ENCODE data around the gene CCDC69.
"Not testable (repeated sequence)": the region's sequence is repeated elsewhere in the genome, so short reads cannot be mapped to it uniquely, and the experiment has no call there.

Gene CCDC69

DNA sequence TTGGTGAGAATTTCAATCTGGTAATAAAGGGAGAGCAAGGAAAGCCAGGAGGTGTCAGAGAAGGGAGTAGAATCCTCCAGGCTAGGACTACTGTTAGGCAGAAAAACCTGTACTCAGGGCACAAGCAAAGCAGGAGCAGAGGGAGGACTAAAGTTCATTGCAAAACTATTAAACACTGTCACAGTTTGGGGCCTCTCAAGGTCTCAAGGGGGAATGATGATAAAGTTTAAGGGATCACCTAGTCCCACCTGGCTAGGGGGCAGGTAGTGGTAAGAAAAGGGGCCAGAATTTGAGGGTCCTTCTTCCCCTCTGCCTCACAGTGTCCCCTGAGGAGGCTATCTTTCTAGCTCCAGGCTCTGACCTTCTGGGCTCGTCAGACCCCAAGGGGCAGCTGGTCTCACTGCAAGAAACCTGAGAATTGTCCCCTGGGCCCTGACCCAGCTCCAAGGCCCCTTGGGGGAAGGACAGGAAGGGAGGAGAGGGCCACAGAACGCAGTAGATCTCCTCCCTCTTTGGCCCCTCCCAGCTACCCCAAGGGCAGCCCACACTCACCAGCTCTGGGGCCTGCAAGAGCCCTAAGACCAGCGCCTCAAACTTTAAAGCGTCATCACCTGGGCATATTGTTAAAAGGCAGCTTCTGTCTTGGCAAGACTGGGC is 974 bp downstream of the CCDC69 start:
- no peak for DNase-seq (ENCODE audit: low read depth in 2 of 2, low spot score in 1 of 2)

DNA sequence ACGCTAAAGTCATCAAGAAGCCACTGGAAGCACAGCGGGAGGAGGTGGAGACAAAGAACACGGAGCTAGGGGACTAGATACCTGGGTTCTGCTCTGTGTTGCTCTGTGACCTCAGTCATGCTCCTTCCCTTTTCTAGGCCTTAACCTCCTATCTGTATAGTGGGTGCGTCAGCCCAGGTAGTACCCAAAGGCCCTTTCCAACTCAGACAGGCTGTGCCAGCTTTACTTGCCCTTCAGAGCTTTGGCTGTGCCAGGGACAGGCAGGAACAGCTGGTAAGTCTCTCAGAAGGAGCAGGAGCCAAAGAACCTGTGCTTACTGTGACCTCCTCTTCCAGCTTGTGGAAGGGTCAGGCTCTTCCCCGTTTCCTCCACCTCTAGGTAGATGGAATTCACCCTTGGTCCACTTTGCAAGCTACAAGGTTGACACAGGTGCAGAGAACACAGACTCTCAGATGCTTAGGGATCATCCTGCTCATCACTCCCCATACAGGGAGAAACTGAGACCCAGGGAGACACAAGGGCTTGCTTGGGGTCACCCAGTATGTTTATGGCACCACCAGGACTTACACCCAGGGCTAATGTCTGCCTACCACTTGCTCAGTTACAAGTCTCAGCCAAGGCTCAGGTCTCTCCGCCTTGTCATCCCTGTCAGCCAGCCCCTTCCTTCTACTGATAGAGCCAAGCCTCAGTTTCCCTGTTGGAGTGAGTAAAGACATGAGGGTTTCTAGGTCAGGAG is 1.7 kb downstream of the CCDC69 start:
- no peak for DNase-seq (ENCODE audit: low read depth in 2 of 2, low spot score in 1 of 2)

DNA sequence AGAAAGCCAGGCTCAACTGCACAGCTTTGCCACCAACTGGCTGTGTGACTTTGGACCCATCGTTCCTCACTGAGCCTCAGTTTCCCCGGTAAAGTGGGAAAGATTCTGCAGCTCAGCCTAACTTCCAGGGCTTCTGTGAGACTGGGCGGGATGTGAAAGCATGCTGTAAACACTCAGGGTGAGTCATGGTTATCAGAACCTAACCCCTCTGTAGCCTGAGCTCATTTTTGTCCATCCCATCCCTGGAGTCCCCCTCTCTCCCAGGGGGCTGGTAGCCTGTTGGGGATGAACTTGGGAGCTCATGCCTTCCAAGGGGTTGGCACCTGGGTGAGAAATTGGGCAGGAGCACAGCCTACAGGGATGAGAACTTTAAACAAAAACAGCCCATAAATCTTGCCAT is 2.3 kb downstream of the CCDC69 start:
- no peak for DNase-seq (ENCODE audit: low read depth in 2 of 2, low spot score in 1 of 2)

DNA sequence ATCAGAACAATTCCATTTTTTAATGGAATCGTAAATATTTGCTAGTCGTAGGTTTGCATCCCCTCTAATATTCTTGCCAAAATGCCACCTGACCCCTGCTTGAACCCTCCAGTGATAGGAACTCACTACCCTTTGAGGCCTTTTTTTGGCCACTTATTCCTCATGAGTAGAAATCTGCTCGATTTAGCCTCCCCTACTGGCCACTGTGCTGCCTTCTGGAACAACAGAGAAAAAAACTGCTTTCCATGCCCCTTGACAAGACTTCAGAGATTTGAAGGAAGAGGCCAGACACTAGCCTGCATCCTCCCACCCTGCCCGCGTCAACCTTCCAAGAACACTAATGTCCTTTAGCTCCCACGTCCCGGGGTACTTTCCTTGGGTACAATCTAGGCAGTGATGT is 4.1 kb downstream of the CCDC69 start:
- no peak for DNase-seq (ENCODE audit: low read depth in 2 of 2, low spot score in 1 of 2)

DNA sequence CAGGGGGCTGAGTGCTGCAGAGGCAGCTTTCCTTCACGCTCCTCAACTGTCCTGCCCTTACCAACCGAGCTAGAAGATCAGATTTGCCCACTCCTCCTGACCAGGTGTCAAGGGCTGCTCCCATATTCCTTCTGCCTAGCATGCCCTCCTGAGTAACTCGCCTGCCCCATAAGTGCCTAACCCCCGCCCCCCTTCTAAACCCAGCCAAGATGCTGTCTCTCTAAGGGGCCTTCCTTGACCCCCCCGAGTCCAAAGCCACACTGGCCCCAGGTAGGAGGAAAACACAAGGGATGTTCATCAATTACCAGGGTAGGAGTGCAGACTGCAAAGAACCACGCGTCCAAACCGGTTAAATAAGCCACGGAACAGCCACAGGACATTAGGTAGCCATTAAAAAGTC is 4.8 kb downstream of the CCDC69 start:
- DNase-seq (ENCODE audit: low read depth in 2 of 2, low spot score in 1 of 2) = no peak

DNA sequence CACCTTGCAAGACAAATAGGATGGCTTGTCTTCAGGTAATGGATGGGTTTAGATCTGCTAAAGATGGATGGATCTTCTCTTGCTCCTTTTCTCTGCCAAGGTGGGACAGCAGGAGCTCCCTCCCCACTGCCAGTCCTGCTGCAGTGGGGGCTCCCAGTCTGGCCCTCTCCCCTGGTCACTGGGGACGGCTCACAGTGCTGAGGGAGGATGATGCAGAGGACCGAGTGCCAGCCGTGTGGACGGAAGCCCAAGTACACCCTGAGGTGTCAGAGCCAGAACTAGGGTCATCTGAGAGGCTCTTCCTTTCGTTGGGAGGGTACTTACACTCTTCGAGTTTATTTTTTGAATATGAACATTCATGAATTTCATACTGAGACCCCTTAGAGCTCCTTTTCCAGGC is 5.7 kb downstream of the CCDC69 start:
- no peak for DNase-seq (ENCODE audit: low read depth in 2 of 2, low spot score in 1 of 2)

DNA sequence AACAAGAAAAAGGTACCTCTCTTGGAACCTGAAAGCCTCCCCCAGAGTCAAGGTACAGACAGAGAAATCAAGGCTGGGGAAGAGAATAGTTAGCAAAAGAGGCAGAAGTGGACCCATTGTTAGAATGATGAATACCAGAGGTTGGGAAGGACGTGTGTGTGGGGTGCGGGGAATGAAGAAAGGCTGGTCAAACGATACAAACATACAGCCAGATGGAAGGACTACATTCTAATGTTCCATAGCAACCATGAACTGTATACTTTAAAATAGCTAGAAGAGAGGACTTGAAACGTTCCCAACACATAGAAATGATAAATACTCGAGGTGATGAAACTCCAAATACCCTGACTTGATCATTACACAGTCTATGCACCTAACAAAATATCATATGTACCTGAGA is 7.1 kb downstream of the CCDC69 start:
- DNase-seq (ENCODE audit: low read depth in 2 of 2, low spot score in 1 of 2) = no peak

DNA sequence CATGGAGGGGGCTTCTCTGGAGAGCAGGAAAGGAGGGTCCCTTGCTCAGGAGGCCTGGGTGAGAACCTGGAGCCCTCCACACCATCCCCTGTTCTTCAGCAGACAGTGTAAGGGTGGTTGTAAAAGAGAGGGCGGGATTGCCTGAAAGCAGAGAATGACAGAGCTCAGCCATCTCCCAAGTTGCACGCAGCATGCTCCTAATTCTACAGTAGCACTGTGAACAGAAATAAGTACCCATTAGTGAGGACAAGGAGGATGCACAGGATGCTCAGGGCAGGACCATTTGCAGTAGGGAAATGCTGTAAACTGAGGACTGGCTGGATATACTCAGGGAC is 8.4 kb downstream of the CCDC69 start:
- DNase-seq (ENCODE audit: low read depth in 2 of 2, low spot score in 1 of 2) = no peak

DNA sequence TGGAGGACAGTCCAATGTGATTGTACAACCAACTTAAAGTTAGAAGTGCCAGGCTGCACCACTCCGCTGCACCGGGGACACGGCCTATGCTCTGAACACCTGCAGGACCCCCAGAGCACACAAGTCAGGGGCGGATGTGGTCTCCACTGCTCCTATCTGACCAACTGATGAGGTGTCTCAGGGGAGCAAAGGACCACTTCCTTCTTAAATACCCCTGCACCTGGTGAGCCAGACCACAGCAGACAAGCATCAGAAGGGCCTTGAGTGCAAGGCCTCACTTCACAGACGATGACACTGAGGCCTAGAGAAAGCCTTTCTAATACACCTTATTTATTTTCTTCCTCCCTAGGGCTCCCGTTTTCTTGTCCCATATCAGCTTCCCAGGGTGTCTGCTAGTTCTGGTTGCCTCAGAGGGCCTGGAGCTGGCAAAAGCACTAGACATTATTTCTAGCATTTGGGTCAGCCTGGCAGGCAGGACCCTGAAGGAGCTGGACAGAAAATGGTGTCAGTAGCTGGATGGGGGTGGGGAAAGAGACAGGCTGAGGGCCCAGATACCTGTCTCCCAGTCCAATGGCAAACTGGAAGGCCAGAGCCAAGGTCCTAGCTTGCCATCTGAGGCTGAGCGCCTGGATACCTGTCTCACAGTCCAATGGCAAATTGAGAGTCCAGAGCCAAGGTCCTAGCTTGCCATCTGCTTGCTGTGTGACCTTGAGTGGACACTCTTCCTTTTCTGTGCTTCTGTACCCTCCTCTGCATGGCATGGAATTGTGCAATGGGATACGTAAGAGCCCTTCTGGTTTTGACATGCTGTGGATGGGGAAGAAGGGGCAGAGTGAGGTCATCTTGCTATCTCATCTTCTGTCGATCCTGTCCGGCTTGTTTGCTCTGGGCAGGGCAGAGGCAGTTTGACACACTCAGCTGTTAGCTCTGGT is 9.0 kb downstream of the CCDC69 start:
- DNase-seq (ENCODE audit: low read depth in 2 of 2, low spot score in 1 of 2) = no peak

DNA sequence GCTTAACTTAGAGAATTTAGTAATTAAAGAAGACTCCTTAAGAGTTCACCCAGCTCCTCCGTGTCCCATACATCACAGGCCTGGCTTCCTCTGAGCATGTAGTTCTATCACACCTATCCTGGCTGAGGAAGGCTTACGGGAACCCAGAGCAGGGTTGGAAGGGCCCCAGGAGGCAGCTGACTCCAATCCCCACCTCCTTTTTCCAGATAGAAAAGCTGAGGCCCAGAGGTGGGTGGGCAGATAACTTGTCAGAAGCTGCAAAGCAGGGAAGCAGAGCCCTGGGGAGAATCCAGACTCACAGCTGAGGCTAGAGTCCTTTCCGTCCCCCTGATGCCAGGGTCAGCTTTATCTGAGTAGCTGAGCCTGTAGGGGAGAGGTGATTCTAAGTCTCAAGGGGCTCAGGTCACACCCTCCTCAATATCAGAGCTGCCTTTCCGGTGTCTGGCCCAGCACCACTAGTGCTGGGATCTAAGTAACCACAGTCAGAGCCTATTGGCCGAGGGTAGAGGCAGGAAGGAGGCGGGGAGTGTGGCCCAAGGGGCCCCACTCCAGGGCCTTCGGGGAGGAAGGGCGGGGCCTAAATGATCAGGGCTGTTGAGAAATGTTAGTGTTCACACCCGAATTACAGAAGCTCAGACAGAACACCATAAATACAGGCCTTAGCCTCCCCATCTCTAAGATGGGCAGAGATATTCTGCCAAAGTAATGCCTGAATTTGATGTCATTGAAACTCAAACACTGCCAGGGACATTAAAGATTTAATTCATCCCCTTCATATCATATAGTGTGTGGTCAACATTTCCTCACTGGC is 9.9 kb downstream of the CCDC69 start:
- peak; percentile 40 to 72 for DNase-seq (ENCODE audit: low read depth in 2 of 2, low spot score in 1 of 2)

DNA sequence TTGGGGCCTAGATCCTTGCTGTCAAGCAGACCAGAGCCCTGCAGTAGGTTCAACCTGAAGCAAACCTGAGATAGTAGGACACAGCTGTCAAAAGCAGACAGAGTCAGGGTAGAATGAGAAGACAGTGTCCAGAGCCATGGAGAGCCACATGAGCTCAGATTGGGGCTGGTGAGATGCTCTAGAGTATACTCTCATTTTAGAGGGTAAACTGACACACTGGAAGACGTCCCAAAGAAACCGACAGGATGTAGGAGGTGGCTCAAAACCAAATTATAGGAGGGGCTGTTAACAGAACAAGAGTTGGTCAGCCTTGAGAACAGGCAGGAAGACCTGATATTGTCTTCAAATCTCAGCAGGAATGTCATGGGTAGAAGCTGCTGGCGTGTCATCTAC is 11.5 kb downstream of the CCDC69 start:
- no peak for DNase-seq (ENCODE audit: low read depth in 2 of 2, low spot score in 1 of 2)

DNA sequence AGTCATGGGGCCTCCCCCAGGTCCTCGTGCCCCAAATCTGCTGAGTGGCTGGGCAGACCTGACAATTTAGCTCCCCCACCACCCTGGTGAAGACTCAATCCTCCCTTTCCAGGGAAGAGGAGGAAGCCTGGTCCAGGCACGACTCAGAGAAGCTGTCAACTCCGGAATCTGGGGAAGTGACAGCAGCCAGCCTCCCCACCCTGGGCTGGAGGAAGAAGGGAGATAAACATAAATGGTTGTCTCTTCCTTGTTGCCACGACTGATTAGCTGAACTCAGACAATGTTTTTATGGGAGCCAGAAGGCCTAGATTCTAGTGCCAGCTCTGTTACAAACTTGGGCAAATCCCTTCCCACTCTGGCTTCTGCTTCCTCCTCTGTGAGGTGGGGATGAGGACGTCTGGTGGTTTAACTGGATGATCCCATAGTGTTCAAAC is 15.4 kb downstream of the CCDC69 start:
- no peak for DNase-seq (ENCODE audit: low read depth in 2 of 2, low spot score in 1 of 2)

DNA sequence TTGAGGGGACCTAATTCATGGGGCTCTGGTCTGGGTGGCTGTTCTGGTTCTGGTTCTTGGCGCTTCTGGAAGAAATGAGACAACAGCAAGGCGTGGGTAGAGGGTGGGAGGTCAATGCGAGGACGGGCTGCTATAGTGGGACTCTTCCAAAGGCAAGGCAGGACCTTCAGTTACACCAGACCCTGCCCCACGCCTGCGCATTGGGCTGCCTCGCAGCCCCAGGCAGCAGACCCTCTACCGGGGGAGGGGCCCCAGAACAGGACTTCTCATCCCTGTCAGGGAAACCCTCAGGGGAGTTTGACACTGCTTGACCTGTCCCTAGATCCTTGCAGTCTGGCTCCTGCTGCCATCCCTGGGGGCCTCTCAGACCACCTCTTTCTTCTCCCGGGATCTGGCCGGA is 18.5 kb downstream of the CCDC69 start:
- DNase-seq (ENCODE audit: low read depth in 2 of 2, low spot score in 1 of 2) = no peak

DNA sequence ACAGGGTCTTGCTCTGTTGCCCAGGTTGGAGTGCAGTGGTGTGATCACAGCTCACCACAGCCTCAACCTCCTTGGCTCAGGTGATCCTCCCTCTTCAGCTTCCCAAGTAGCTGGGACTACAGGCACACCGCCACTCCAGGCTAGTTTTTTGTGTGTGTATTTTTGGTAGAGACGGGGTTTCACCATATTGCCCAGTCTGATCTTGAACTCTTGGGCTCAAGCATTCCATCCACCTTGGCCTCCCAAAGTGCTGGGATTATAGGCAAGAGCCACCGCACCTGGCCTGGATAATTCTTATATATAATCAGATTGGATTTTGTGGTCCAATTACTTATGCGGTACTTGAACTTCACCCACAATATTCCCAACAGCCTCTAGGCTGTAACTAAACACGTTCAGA is 19.8 kb downstream of the CCDC69 start:
- DNase-seq (ENCODE audit: low read depth in 2 of 2, low spot score in 1 of 2) = no peak

DNA sequence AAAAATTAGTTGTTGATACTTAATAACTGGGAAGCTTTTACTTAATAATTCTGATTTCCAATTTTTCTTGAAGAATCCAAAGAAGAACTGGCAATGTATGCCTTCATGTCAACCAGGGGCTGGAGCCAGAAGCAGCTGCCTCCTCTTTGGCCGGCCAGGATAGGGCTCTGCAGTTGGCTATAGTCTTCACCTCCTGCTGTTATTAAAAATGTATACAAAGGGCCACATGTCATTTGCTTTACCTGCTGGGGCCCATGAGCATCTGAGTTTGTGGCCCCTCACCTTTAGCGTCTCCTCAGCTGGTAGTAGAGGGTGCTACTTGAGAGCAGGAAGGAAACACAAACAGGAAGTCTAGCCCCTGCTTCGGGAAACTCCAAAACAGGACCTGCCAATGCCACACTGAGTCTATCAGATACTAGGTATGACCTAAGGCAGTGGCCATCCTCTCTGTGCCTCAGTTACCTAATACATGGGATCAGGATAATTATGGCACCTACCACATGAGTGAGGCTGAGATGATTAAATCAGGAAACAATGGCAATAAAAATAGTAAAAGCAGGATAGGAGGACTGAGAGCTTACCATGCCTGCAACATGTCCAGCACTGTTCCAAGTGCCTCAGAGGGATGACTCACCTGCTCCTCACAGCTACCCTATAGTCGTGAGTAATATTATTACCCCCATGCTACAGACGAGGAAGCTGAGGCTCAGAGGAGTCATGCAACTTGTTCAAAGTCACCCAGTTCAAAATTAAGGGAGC is 21.3 kb downstream of the CCDC69 start:
- no peak for DNase-seq (ENCODE audit: low read depth in 2 of 2, low spot score in 1 of 2)

DNA sequence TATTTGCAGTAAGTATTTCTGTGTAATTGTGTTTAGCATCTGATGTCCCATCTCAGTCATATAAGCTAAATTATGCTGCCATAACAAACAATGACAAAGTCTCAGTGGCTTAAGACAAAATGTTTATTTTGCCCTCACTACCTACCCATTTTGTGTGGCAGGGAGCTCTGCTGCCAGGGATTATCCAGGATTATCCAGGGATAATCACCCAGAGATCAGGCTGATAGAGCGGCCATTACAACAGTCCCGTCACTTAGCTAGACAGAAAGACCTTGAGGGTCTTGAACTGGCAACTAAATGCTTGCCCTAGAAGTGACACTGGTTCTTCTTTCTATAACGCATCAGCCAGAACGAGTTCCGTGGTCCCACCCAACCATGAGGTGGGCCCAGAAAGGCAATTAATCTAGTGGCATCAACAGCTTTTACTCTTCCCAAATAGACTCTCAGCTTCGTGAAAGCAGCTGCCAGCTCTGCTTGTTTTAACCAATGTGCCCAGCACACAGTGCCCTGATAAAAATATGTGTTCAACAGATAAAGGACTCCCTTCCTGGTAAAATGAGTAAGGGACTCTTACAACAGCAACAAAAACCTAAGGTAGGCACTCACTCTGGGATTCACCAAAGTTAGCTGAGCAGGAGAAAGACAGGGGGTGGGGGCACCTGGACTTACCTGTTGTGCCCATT is 22.8 kb downstream of the CCDC69 start:
- no peak for DNase-seq (ENCODE audit: low read depth in 2 of 2, low spot score in 1 of 2)

DNA sequence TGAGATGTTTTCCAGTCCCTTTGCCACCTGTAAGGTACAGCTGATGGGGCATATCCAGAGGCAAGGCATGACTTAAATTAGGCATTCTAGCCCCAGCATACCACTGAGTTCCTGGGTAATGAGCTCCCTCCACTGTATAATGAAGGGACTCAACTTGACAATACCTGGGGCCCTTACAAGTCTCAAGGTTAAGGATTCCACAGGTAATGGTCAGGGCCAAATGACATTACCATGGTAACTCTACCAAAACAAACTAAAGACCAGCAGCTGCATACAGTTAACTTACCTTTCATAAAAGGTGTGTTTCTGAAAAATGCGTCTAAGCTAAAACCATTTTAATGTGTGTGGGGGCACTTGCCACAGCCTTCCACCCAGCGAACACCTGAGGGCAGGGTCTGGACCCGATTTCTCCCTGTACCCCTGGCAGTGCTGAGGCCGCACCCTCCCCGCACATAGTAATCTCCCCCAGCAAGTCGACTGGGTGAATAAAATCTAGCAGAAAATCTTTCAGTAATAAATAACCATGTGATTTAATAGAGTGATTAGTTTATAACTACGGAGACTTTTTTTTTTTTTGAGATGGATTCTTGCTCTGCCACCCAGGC is 24.2 kb downstream of the CCDC69 start:
- no peak for DNase-seq (ENCODE audit: low read depth in 2 of 2, low spot score in 1 of 2)

DNA sequence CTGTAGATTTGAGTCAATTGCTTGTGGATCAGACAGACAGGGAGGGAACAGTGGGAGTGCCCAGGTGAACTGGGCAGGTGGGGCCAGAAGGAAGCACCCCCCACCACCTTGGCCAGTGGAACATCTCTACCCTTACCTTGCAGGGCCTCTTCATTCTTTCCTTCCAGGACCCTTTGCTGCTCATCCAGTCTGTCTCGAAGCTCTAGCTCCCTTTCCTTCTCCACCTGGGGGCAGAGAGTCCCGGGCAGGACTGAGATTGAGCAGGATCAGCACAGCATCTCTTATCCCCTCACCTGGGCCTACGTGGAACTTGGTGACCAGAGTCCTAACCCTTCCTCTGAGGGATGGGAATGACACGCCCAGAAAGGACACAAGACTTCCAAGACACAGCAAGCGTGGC is 25.0 kb downstream of the CCDC69 start:
- no peak for DNase-seq (ENCODE audit: low read depth in 2 of 2, low spot score in 1 of 2)

DNA sequence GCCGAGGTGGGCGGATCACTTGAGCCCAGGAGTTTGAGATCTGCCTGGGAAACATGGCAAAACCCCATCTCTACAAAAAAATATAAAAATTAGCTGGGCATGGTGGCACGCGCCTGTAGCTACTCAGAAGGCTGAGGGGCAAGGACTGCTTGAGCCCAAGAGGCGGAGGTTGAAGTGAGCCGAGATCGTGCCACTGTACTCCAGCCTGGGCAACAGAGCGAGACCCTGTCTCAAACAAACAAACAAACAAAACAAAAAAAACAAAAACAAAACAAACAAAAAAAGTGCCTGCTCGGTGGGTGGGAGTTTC is 26.6 kb downstream of the CCDC69 start:
- DNase-seq (ENCODE audit: low read depth in 2 of 2, low spot score in 1 of 2) = not testable (repeated sequence)

Measured in stimulated activated CD8-positive, alpha-beta memory T cell treated with anti-CD3 and anti-CD28 coated beads, Interleukin-4, amount 100 ng/mL, for 4 hours (primary cell).